GM23338 (cell line): ENCODE measurements around the gene MAPK12. TPM values are rescaled to one million over a fixed set of nuclear protein-coding genes. Genes with fewer than 3 reads are reported as not detected.
A peak's percentile ranks its signal among the peaks of the same experiment; 100 is the strongest.

Experiments used
- ATAC-seq: fragments of 200-7000 bp; cut with Tn5 transposase; 3 replicates; pipeline ENCODE4 v1.9.1; 2020
- DNase-seq: peaks from one replicate; pipeline ENCODE4 v3.0.0-alpha.2; 2015; ENCODE audit warnings: low spot score
- H2AFZ ChIP-seq: fragments of 200-600 bp; sonication (generic); 2 replicates; pipeline ENCODE4 v1.8.0; 2016; ENCODE audit warnings: antibody characterized with exemption, mild to moderate bottlenecking, moderate library complexity
- H3F3A ChIP-seq: fragments of 200-600 bp; sonication (generic); replicated peaks from 2 replicates; pipeline ENCODE4 v1.8.0; 2017; ENCODE audit warnings: antibody characterized with exemption, mixed run types, low read depth
- H3K27ac ChIP-seq: fragments of 200-600 bp; sonication (generic); 2 replicates; pipeline ENCODE4 v1.6.1; 2016; ENCODE audit warnings: low read depth
- H3K27me3 ChIP-seq: fragments of 200-600 bp; sonication (generic); 2 replicates; pipeline ENCODE4 v1.8.0; 2016; ENCODE audit warnings: mild to moderate bottlenecking, mixed run types, moderate library complexity; ENCODE audit not compliant: insufficient read depth
- H3K36me3 ChIP-seq: fragments of 200-600 bp; sonication (generic); 2 replicates; pipeline ENCODE4 v1.8.0; 2016; ENCODE audit warnings: mild to moderate bottlenecking; ENCODE audit not compliant: insufficient read depth
- H3K4me1 ChIP-seq: fragments of 200-600 bp; sonication (generic); 2 replicates; pipeline ENCODE4 v1.8.0; 2016; ENCODE audit warnings: mild to moderate bottlenecking, moderate library complexity; ENCODE audit not compliant: insufficient read depth
- H3K4me2 ChIP-seq: fragments of 200-600 bp; sonication (generic); 2 replicates; pipeline ENCODE4 v1.7.1; 2017; ENCODE audit warnings: mixed run types
- H3K4me3 ChIP-seq: fragments of 200-600 bp; sonication (generic); 2 replicates; pipeline ENCODE4 v1.6.1; 2016; ENCODE audit warnings: mixed run types
- H3K79me2 ChIP-seq: fragments of 200-600 bp; sonication (generic); replicated peaks from 2 replicates; pipeline ENCODE4 v1.8.0; 2017; ENCODE audit warnings: mild to moderate bottlenecking; ENCODE audit not compliant: insufficient read depth
- H3K9me2 ChIP-seq: fragments of 200-600 bp; sonication (generic); 2 replicates; pipeline ENCODE4 v1.8.0; 2017; ENCODE audit not compliant: insufficient read depth
- H4K20me1 ChIP-seq: fragments of 200-600 bp; sonication (generic); replicated peaks from 2 replicates; pipeline ENCODE4 v1.8.0; 2017; ENCODE audit warnings: mild to moderate bottlenecking; ENCODE audit not compliant: insufficient read depth
- H3K27ac Mint-ChIP-seq: 2 replicates; pipeline ENCODE4 v1.8.0; 2020; ENCODE audit warnings: inconsistent platforms, mild to moderate bottlenecking, moderate library complexity, mixed read lengths
- H3K27me3 Mint-ChIP-seq: 3 replicates; pipeline ENCODE4 v1.8.0; 2022; ENCODE audit warnings: low read depth, mild to moderate bottlenecking, moderate library complexity, mixed read lengths, inconsistent platforms; ENCODE audit not compliant: insufficient read depth, poor library complexity
- H3K36me3 Mint-ChIP-seq: 3 replicates; pipeline ENCODE4 v1.8.0; 2021; ENCODE audit warnings: low read depth, mild to moderate bottlenecking, inconsistent platforms, moderate library complexity, mixed read lengths
- H3K4me1 Mint-ChIP-seq: 3 replicates; pipeline ENCODE4 v1.8.0; 2020; ENCODE audit warnings: mild to moderate bottlenecking, inconsistent platforms, mixed read lengths
- H3K4me3 Mint-ChIP-seq: 3 replicates; pipeline ENCODE4 v1.8.0; 2021; ENCODE audit warnings: moderate library complexity, mild to moderate bottlenecking, inconsistent platforms, mixed read lengths
- H3K9me3 Mint-ChIP-seq: 3 replicates; pipeline ENCODE4 v1.8.0; 2020; ENCODE audit warnings: moderate library complexity, mild to moderate bottlenecking, inconsistent platforms, mixed read lengths
- ETS1 ChIP-seq: IDR thresholded peaks from 2 replicates; pipeline ENCODE4 v1.6.1; 2016; ENCODE audit warnings: antibody characterized with exemption
- EZH2phosphoT487 ChIP-seq: fragments of 200-600 bp; sonication (generic); IDR thresholded peaks from one replicate; pipeline ENCODE4 v1.8.1; 2018; ENCODE audit warnings: antibody characterized with exemption; ENCODE audit not compliant: unreplicated experiment
- JUNB ChIP-seq: IDR thresholded peaks from one replicate; pipeline ENCODE4 v1.6.1; 2016; ENCODE audit warnings: antibody characterized with exemption; ENCODE audit not compliant: unreplicated experiment
- POLR2AphosphoS5 ChIP-seq: IDR thresholded peaks from 2 replicates; pipeline ENCODE4 v1.6.1; 2016; ENCODE audit warnings: antibody characterized with exemption, low read depth
- REST ChIP-seq: IDR thresholded peaks from one replicate; pipeline ENCODE4 v1.6.1; 2018; ENCODE audit warnings: antibody characterized with exemption; ENCODE audit not compliant: unreplicated experiment
- STAT1 ChIP-seq: IDR thresholded peaks from one replicate; pipeline ENCODE4 v1.6.1; 2016; ENCODE audit warnings: antibody characterized with exemption; ENCODE audit not compliant: unreplicated experiment
- ZNF114 ChIP-seq: fragments of 250-450 bp; sonication (Bioruptor Pico); IDR thresholded peaks from 2 replicates; pipeline ENCODE4 v1.5.0; 2020; ENCODE audit warnings: mild to moderate bottlenecking, moderate library complexity
- ZNF331 ChIP-seq: fragments of 250-450 bp; sonication (Bioruptor Pico); IDR thresholded peaks from 2 replicates; pipeline ENCODE4 v1.5.0; 2020; ENCODE audit warnings: low read depth, mild to moderate bottlenecking, moderate library complexity
- polyA plus RNA-seq: library from polyadenylated mRNA; unstranded; fragments of >200 nt; fragmentation: Nextera tagmentation; extraction: Ambion mirVana; gene quantifications from 2 replicates; pipeline ENCODE4 v1.2.1, GENCODE V29; 2016
- total RNA-seq: library from RNA; depleted of rRNA; stranded (reverse); fragments of >200 nt; shearing (Covaris generic); gene quantifications from 2 replicates; pipeline ENCODE4 v1.2.3, GENCODE V29; 2014

Gene MAPK12
- total and polyA plus RNA-seq, 2 experiments from 2014 or later = 10.4 to 26.1 TPM

GRCh38 chr22:50307890-50308596 lies 46.6 kb upstream of the MAPK12 start:
- Histone ChIP-seq H3K27ac (no peak overlapping the region), H3K4me2 (no peak overlapping the region), H3K36me3 (no peaks in the 10 kb centered on the region), H3K4me1 (peaks cover 19% of the 10 kb centered on the region; the same call in 1 of the 2 replicates), H2AFZ (no peak overlapping the region), H4K20me1 (peaks cover 5% of the 10 kb centered on the region), H3K9me2 (no peaks in the 10 kb centered on the region), H3F3A (0 out of 2 replicates have a peak, but pooled peaks cover 6% of the 10 kb centered on the region), H3K27me3 (peaks cover 11% of the 10 kb centered on the region), H3K4me3 (no peak overlapping the region), H3K79me2 (no peaks in the 10 kb centered on the region)
- Mint-ChIP-seq H3K4me1 (peaks cover 20% of the 10 kb centered on the region), H3K9me3 (no peaks in the 10 kb centered on the region), H3K36me3 (no peaks in the 10 kb centered on the region), H3K27me3 (peaks cover 28% of the 10 kb centered on the region), H3K27ac (no peak overlapping the region), H3K4me3 (no peak overlapping the region)
- no peak for DNase-seq
- TF ChIP-seq ETS1 = no peak
- no peak for ATAC-seq

- peak; percentile 83 for DNase-seq
- Histone ChIP-seq H3K27me3 (peaks cover 11% of the 10 kb centered on the region), H4K20me1 (peaks cover 5% of the 10 kb centered on the region), H3K9me2 (no peaks in the 10 kb centered on the region), H3K4me1 (peaks cover 19% of the 10 kb centered on the region; the same call in 1 of the 2 replicates), H3K27ac (no peak within 1 kb of the TSS), H3K79me2 (no peaks in the 10 kb centered on the region), H3K4me2 (peak within 1 kb of the TSS; percentile 88), H3K4me3 (peak within 1 kb of the TSS; percentile 69), H3K36me3 (no peaks in the 10 kb centered on the region), H3F3A (0 out of 2 replicates have a peak, but pooled peaks cover 6% of the 10 kb centered on the region), H2AFZ (peak within 1 kb of the TSS; percentile 52; the same call in 1 of the 2 replicates)
- Mint-ChIP-seq H3K9me3 (no peaks in the 10 kb centered on the region), H3K36me3 (no peaks in the 10 kb centered on the region), H3K4me1 (peaks cover 20% of the 10 kb centered on the region), H3K4me3 (peak within 1 kb of the TSS; percentile 70; the same call in 2 of the 3 replicates), H3K27me3 (peaks cover 29% of the 10 kb centered on the region), H3K27ac (no peak within 1 kb of the TSS)
- peak; percentile 22 for ATAC-seq
- TF ChIP-seq STAT1 (no peak), POLR2AphosphoS5 (peak; percentile 47; the same call in 1 of the 2 replicates), ZNF114 (no peak)
These were observed 45.6 kb upstream of the MAPK12 start, which contains the start of gene PLXNB2 for GRCh38 chr22:50306753-50307749. Gene PLXNB2, minus strand, starts transcription at chr22:50307646. Its CDS starts 17,062 bp downstream, at chr22:50290584.

GRCh38 chr22:50305923-50306566 lies 44.6 kb upstream of the MAPK12 start:
- H3K4me1 Mint-ChIP-seq = peaks cover 20% of the 10 kb centered on the region

More at GRCh38 chr22:50305923-50306566, 44.6 kb upstream of the MAPK12 start:
- H3K9me3 Mint-ChIP-seq = no peaks in the 10 kb centered on the region
- Histone ChIP-seq H3K4me2 (peak overlapping the region; percentile 88), H3K36me3 (no peaks in the 10 kb centered on the region), H3K9me2 (no peaks in the 10 kb centered on the region), H3F3A (0 out of 2 replicates have a peak, but pooled peaks cover 6% of the 10 kb centered on the region), H3K4me1 (peaks cover 19% of the 10 kb centered on the region; the same call in 1 of the 2 replicates), H4K20me1 (peaks cover 5% of the 10 kb centered on the region), H2AFZ (no peak overlapping the region), H3K27me3 (peaks cover 11% of the 10 kb centered on the region), H3K4me3 (peak overlapping the region; percentile 69), H3K27ac (no peak overlapping the region), H3K79me2 (no peaks in the 10 kb centered on the region)
- peaks cover 29% of the 10 kb centered on the region for H3K27me3 Mint-ChIP-seq
- no peaks in the 10 kb centered on the region for H3K36me3 Mint-ChIP-seq
- no peak for ATAC-seq
- H3K4me3 Mint-ChIP-seq = peak overlapping the region; percentile 70
- peak; percentile 51 for DNase-seq
- no peak overlapping the region for H3K27ac Mint-ChIP-seq
- TF ChIP-seq ETS1 (no peak), ZNF331 (no peak), REST (no peak), EZH2phosphoT487 (no peak), STAT1 (no peak), JUNB (no peak)
